Transverse colon (tissue), 4 donors: ENCODE results near the gene NPFFR2. TPM values are rescaled to one million over a fixed set of nuclear protein-coding genes. Genes with fewer than 3 reads are reported as not detected.

Source experiments
- DNase-seq: peaks from one replicate; pipeline ENCODE4 v3.0.0-alpha.2; 2019
- H3K27ac ChIP-seq, 4 donors: fragments of 200-600 bp; sonication (generic); 2 replicates each; pipeline ENCODE4 v1.5.1; 2016 to 2018; ENCODE audit warnings: inconsistent platforms in 4 of 4
- H3K27me3 ChIP-seq: fragments of 200-600 bp; sonication (generic); 2 replicates; pipeline ENCODE4 v1.5.1; 2017; ENCODE audit warnings: inconsistent platforms
- H3K36me3 ChIP-seq, 4 donors: fragments of 200-600 bp; sonication (generic); 2 replicates each; pipeline ENCODE4 v1.5.1; 2017 to 2019; ENCODE audit warnings: inconsistent platforms in 4 of 4
- H3K4me1 ChIP-seq, 4 donors: fragments of 200-600 bp; sonication (generic); 2 replicates each; pipeline ENCODE4 v1.5.1; 2017 to 2020; ENCODE audit warnings: inconsistent platforms in 4 of 4
- H3K4me3 ChIP-seq, 4 donors: fragments of 200-600 bp; sonication (generic); 1 replicate in 1 of 4; 2 replicates in 3 of 4; pipeline versions ENCODE4 v1.5.1 to v1.6.1; 2017 to 2019; ENCODE audit warnings: inconsistent platforms in 4 of 4
- H3K9me3 ChIP-seq, 2 donors: fragments of 200-600 bp; sonication (generic); 2 replicates each; pipeline ENCODE4 v1.5.1; 2017 to 2019; ENCODE audit warnings: inconsistent platforms in 2 of 2
- EP300 ChIP-seq: sonication (generic); formaldehyde crosslinking; IDR thresholded peaks from one replicate; pipeline ENCODE4 v1.6.1; 2017; ENCODE audit warnings: antibody characterized with exemption, low read depth
- POLR2A ChIP-seq: fragments of 450-650 bp; IDR thresholded peaks from one replicate; pipeline ENCODE4 v1.6.1; 2016; ENCODE audit warnings: antibody characterized with exemption, mild to moderate bottlenecking, moderate library complexity
- POLR2AphosphoS5 ChIP-seq, 3 donors: sonication (generic); formaldehyde crosslinking; IDR thresholded peaks; one replicate each; pipeline ENCODE4 v1.6.1; 2016; ENCODE audit warnings: antibody characterized with exemption in 3 of 3
- WGBS, 2 donors: methylation state at CpG; one replicate each; pipeline ENCODE4 v1.1.5; 2018; ENCODE audit warnings: low coverage in 1 of 2; 5-methylcytosine and 5-hydroxymethylcytosine counted together
- in situ Hi-C, 4 donors: fragments of 200-750 bp; cut with MboI; loops; one replicate each; pipeline versions ENCODE4 v1.15.0 to v1.15.1; 2017; ENCODE audit warnings: low sequenced_read_pairs in 3 of 4, low pct_ligation_motif_present in 1 of 4, low pct_unique_long_range_greater_than_20kb in 1 of 4
- intact Hi-C: fragments of 100-400 bp; cut with DNase I; formaldehyde crosslinking; loops from one replicate; pipeline ENCODE4 v1.15.1; 2023; ENCODE audit warnings: low total_unique reads
- total RNA-seq, 4 donors: library from RNA; depleted of rRNA; stranded (reverse); fragments of >200 nt; gene quantifications; one replicate each; pipeline ENCODE4 v1.1.0, GENCODE V29; 2016
- TF ChIP-seq, protein P1 (sequence below), 5 experiments: fragments of 200-600 bp in 3 of 5; fragments of 450-650 bp in 2 of 5; sonication (generic) in 3 of 5; IDR thresholded peaks; 1 replicate in 2 of 5; 2 replicates in 3 of 5; pipeline ENCODE4 v1.5.1; 2016 to 2017; ENCODE audit warnings: antibody characterized with exemption in 5 of 5, inconsistent platforms in 3 of 5, mild to moderate bottlenecking in 2 of 5, moderate library complexity in 1 of 5

Gene NPFFR2
- total RNA-seq, 4 donors from 2014 or later: not detected

DNA sequence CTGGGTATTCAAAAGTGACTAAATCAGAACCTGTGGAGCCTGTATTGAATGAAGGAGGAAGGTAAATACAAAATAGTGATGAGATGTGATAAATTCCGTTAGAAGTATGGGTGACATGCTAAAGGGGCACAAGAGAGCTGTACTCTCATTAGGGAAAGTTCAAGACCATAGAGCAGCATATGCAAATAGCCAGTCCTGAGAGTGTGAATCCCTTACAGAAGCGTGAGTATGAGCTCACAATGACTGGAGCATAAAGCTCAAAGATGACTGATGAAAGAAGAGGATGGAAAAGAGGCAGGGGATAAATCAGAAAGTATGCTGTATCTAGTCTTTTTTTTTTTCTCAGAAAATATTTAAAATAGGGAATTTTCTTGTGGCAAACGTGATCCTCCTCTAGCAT lies 12.1 kb upstream of the NPFFR2 start:
- no peak for DNase-seq
- no peak for TF ChIP-seq POLR2AphosphoS5 (IDR thresholded peaks at IDR 0.05)
- TF ChIP-seq POLR2A: no peak
- TF ChIP-seq, protein P1, sequence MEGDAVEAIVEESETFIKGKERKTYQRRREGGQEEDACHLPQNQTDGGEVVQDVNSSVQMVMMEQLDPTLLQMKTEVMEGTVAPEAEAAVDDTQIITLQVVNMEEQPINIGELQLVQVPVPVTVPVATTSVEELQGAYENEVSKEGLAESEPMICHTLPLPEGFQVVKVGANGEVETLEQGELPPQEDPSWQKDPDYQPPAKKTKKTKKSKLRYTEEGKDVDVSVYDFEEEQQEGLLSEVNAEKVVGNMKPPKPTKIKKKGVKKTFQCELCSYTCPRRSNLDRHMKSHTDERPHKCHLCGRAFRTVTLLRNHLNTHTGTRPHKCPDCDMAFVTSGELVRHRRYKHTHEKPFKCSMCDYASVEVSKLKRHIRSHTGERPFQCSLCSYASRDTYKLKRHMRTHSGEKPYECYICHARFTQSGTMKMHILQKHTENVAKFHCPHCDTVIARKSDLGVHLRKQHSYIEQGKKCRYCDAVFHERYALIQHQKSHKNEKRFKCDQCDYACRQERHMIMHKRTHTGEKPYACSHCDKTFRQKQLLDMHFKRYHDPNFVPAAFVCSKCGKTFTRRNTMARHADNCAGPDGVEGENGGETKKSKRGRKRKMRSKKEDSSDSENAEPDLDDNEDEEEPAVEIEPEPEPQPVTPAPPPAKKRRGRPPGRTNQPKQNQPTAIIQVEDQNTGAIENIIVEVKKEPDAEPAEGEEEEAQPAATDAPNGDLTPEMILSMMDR (IDR thresholded peaks at IDR 0.05): no peak
- TF ChIP-seq EP300: no peak
- WGBS, 2 donors: 51 to 52% methylated on average over 3 of the region's 3 CpGs
- intact Hi-C loops: no loop called here
- Histone ChIP-seq H3K27me3 (no peaks in the 10 kb centered on the region), H3K9me3 (no peaks in the 10 kb centered on the region), H3K27ac (no peak overlapping the region), H3K4me1 (no peaks in the 10 kb centered on the region), H3K36me3 (no peaks in the 10 kb centered on the region), H3K4me3 (no peak overlapping the region)
- in situ Hi-C loops: no loop called here

DNA sequence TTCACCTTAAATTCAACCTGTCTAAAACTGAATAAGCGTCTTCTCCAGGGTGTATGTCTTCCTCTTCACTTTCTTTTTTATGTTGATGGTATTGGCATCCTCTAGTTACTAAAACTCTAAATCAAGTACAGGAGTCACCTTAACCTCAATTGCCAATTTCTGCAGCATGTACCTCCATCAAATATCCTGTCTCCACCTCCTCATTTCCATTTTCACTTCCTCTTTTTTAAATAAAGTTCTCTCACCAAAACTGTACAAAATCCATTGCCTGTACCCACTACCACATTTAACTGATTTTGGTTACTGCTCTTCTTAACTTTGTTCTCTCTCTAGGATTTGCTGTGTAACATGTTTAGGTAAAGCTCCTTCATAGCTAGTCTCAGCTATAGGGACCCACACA lies 9.2 kb upstream of the NPFFR2 start:
- H3K27ac ChIP-seq: no peak overlapping the region
- intact Hi-C loops (no loop called here), in situ Hi-C loops (no loop called here)
- no peaks in the 10 kb centered on the region for H3K4me1 ChIP-seq
- no peaks in the 10 kb centered on the region for H3K27me3 ChIP-seq
- 63% methylated on average over 1 of the region's 1 CpG; no CpG with 5 or more reads in 1 of the 2 donors for WGBS, 2 donors
- no peaks in the 10 kb centered on the region for H3K9me3 ChIP-seq
- TF ChIP-seq POLR2A: no peak
- no peak for TF ChIP-seq POLR2AphosphoS5 (IDR thresholded peaks at IDR 0.05)
- no peak for TF ChIP-seq EP300
- no peak for DNase-seq
- no peak overlapping the region for H3K4me3 ChIP-seq
- H3K36me3 ChIP-seq: no peaks in the 10 kb centered on the region

DNA sequence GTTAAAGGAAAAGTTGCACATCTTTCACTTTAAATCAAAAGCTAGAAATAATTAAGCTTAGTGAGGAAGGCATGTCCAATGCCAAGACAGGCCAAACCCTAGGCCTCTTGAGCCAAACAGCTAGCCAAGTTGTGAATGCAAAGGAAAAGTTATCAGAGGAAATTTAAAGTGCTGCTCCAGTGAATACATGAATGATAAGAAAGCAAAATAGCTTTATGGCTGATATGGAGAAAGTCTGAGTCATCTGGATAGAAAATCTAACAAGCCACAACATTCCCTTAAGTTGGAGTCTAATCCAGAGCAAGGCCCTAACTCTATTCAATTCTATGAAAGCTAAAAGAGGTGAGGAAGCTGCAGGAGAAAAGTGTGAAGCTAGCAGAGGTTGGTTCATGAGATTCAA lies 23.8 kb downstream of the NPFFR2 start:
- no peak for DNase-seq
- no peak overlapping the region for H3K4me3 ChIP-seq
- H3K36me3 ChIP-seq: no peaks in the 10 kb centered on the region
- in situ Hi-C loops: no loop called here
- no peaks in the 10 kb centered on the region for H3K9me3 ChIP-seq
- no peak for TF ChIP-seq POLR2AphosphoS5 (IDR thresholded peaks at IDR 0.05)
- TF ChIP-seq POLR2A: no peak
- no peak for TF ChIP-seq EP300
- TF ChIP-seq, protein P1 (IDR thresholded peaks at IDR 0.05): no peak
- no peak overlapping the region for H3K27ac ChIP-seq
- intact Hi-C loops: no loop called here
- no peaks in the 10 kb centered on the region for H3K27me3 ChIP-seq
- H3K4me1 ChIP-seq: no peaks in the 10 kb centered on the region

DNA sequence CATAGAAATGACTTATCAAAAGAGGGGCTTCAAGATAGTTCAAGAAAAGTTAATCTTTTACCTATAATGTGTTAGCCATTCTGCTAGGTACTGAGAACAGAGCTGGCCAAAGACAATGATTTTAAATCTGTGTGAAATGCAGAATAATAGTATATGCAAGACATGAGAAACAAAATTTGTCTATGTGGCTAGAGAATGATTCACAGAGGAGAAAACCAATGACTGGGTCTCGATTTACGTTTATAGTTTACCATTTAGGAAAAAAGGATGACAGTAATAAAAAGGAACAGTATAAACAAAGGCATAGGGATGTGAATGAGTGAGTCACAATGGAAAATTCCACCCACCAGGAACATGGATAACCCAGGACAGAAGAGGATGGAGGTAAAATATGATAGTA lies 31.9 kb downstream of the NPFFR2 start:
- no peak for DNase-seq
- H3K9me3 ChIP-seq: no peaks in the 10 kb centered on the region
- TF ChIP-seq EP300 (no peak), POLR2A (no peak), POLR2AphosphoS5 (IDR thresholded peaks at IDR 0.05) (no peak)
- TF ChIP-seq, protein P1 (IDR thresholded peaks at IDR 0.05): no peak
- in situ Hi-C loops: no loop called here
- H3K4me1 ChIP-seq: no peaks in the 10 kb centered on the region
- no peak overlapping the region for H3K27ac ChIP-seq
- no peaks in the 10 kb centered on the region for H3K36me3 ChIP-seq
- no peaks in the 10 kb centered on the region for H3K27me3 ChIP-seq
- WGBS, 2 donors: 34 to 39% methylated on average over 2 of the region's 2 CpGs
- intact Hi-C loops: no loop called here
- no peak overlapping the region for H3K4me3 ChIP-seq

DNA sequence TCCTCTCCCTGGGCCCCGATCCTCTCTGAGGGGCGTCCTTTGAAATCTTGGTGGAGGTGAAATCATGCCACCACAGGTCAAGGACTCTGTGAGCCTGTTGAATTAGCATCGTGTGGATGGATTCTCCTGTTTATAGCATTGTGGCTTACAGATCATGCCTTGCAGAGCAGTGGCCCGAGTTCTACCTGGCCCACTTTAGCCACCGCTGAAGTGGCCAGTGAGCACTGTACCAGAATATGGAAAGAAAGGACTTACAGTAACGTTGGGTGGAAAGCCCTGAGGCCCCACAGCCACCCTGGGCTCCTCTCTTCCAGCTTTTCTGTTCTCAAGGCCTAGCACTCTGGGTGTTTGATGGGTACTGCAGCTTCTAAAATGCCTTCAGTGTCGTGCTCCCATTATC lies 35.3 kb downstream of the NPFFR2 start:
- 71 to 75% methylated on average over 2 to 7 of the region's 7 CpGs for WGBS, 2 donors
- no peak for DNase-seq
- Histone ChIP-seq H3K27ac (no peak overlapping the region), H3K36me3 (no peaks in the 10 kb centered on the region), H3K4me1 (no peaks in the 10 kb centered on the region), H3K9me3 (no peaks in the 10 kb centered on the region), H3K4me3 (no peak overlapping the region), H3K27me3 (no peaks in the 10 kb centered on the region)
- intact Hi-C loops: no loop called here
- in situ Hi-C loops: no loop called here
- TF ChIP-seq POLR2AphosphoS5 (IDR thresholded peaks at IDR 0.05) (no peak), EP300 (no peak), POLR2A (no peak)
- TF ChIP-seq, protein P1 (IDR thresholded peaks at IDR 0.05): no peak
